Gastroesophageal sphincter (tissue), 4 donors: ENCODE data around the gene TMBIM4. TPM values are rescaled to one million over a fixed set of nuclear protein-coding genes. Genes with fewer than 3 reads are reported as not detected.

Experiments
- ATAC-seq: fragments of 150-250 bp; one replicate; pipeline ENCODE4 v1.9.1; 2016; ENCODE audit warnings: mild to moderate bottlenecking, moderate library complexity
- H3K27ac ChIP-seq, 4 donors: fragments of 200-600 bp; sonication (generic) in 3 of 4; 1 replicate in 3 of 4; 2 replicates in 1 of 4; pipeline ENCODE4 v1.5.1; 2016 to 2019
- H3K27me3 ChIP-seq: fragments of 200-600 bp; sonication (generic); one replicate; pipeline ENCODE4 v1.5.1; 2019
- H3K36me3 ChIP-seq, 2 donors: fragments of 200-600 bp; sonication (generic); one replicate each; pipeline ENCODE4 v1.5.1; 2019; ENCODE audit warnings: control low read depth in 1 of 2
- H3K4me1 ChIP-seq, 3 donors: fragments of 200-600 bp; sonication (generic); 1 replicate in 2 of 3; 2 replicates in 1 of 3; pipeline ENCODE4 v1.5.1; 2016 to 2019; ENCODE audit warnings: control low read depth in 2 of 3
- H3K4me3 ChIP-seq, 2 donors: fragments of 200-600 bp; sonication (generic); one replicate each; pipeline ENCODE4 v1.5.1; 2019; ENCODE audit warnings: mild to moderate bottlenecking in 1 of 2, moderate library complexity in 1 of 2
- H3K9me3 ChIP-seq, 3 donors: fragments of 200-600 bp; sonication (generic); one replicate each; pipeline ENCODE4 v1.5.1; 2017 to 2019; ENCODE audit warnings: control low read depth in 2 of 3
- CTCF ChIP-seq, 4 experiments: fragments of 200-600 bp in 2 of 4; fragments of 450-650 bp in 2 of 4; sonication (generic) in 1 of 4; IDR thresholded peaks; one replicate each; pipeline ENCODE4 v1.5.1; 2017 to 2019; ENCODE audit warnings: antibody characterized with exemption in 4 of 4, mild to moderate bottlenecking in 2 of 4, moderate library complexity in 2 of 4
- EP300 ChIP-seq: sonication (generic); formaldehyde crosslinking; IDR thresholded peaks from one replicate; pipeline ENCODE4 v1.6.1; 2017; ENCODE audit warnings: antibody characterized with exemption, mild to moderate bottlenecking
- POLR2A ChIP-seq, 2 donors: fragments of 450-650 bp; IDR thresholded peaks; one replicate each; pipeline ENCODE4 v1.6.1; 2017; ENCODE audit warnings: antibody characterized with exemption in 2 of 2, mild to moderate bottlenecking in 2 of 2, moderate library complexity in 1 of 2
- POLR2AphosphoS5 ChIP-seq: sonication (generic); formaldehyde crosslinking; IDR thresholded peaks from one replicate; pipeline ENCODE4 v1.6.1; 2017; ENCODE audit warnings: antibody characterized with exemption
- WGBS, 2 donors: methylation state at CpG; one replicate each; pipeline ENCODE4 v1.1.5; 2018; ENCODE audit warnings: low coverage in 1 of 2; 5-methylcytosine and 5-hydroxymethylcytosine counted together
- total RNA-seq, 4 donors: library from RNA; depleted of rRNA; stranded (reverse); fragments of >200 nt; gene quantifications; one replicate each; pipeline ENCODE4 v1.1.0, GENCODE V29; 2016

Gene TMBIM4
- total RNA-seq, 4 donors from 2014 or later = 150 to 162 (median 156) TPM

DNA sequence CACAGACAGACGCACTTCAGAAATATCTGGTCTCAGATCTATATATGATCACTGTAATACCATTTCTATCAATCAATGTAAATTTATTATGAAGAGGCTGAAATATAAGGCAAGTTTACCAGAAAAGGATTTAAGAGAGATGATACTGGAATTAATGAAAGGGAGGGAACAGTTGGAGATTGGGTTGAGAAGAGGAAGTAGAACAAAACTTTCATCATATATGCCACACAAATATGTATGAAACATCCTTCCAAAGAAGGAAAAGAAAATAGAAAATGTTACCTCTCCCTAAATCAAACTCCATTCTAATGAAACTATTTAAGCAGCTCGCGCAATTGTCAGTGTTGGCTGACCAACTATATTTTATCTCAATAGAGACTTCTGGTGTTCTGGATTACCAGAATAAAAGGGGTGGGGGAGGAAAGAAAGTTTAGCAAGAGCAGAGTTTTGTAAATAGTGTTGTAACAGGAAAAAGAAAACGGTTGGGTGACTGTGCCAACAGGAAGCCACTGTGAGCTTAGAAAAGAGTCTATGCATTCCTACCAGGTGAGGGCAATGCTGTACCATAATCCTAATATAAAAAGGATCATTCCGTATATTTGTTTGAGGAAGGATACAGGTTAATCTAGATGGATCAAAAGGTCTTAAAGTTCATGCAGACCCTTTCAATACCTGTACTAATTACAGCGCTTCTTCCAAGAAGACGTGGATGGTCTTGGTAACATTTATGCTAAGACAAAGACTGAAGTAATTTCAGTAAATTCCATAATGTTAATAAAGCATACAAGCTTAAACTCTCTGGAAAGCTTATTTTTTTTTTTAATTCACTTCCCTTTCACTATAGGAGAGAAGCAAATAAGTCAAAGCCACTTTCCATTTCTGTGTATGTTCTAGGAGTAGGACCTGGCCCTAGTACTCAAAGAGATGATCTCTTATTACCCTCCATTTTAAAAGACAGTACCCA is 24.7 kb downstream of the TMBIM4 start:
- H3K27ac ChIP-seq = peak overlapping the region in 3 of 4 donors; percentile 25 to 49 (median 26)
- peaks cover 0 to 20% (median 0%) of the 10 kb centered on the region in 3 donors for H3K9me3 ChIP-seq
- TF ChIP-seq CTCF (IDR thresholded peaks at IDR 0.05) (peak; percentile 12 to 57 (median 52)), POLR2AphosphoS5 (peak; percentile 31), EP300 (no peak), POLR2A (IDR thresholded peaks at IDR 0.05) (no peak)
- H3K4me3 ChIP-seq = no peak overlapping the region
- peak; percentile 89 for ATAC-seq
- peaks cover 0 to 84% of the 10 kb centered on the region in 2 donors for H3K36me3 ChIP-seq
- 49 to 54% methylated on average over 6 to 7 of the region's 7 CpGs for WGBS, 2 donors
- peaks cover 0 to 20% (median 0%) of the 10 kb centered on the region in 3 donors for H3K4me1 ChIP-seq
- H3K27me3 ChIP-seq = no peaks in the 10 kb centered on the region

GRCh38 chr12:66143868-66144267 is 25.9 kb downstream of the TMBIM4 start:
- TF ChIP-seq POLR2AphosphoS5 (no peak), CTCF (IDR thresholded peaks at IDR 0.05) (no peak), EP300 (no peak), POLR2A (IDR thresholded peaks at IDR 0.05) (no peak)
- no peak overlapping the region for H3K27ac ChIP-seq
- H3K4me1 ChIP-seq = peaks cover 0 to 20% (median 0%) of the 10 kb centered on the region in 3 donors
- H3K4me3 ChIP-seq = no peak overlapping the region
- WGBS, 2 donors = 100% methylated on average over 1 of the region's 1 CpG; no CpG with 5 or more reads in 1 of the 2 donors
- peaks cover 0 to 82% of the 10 kb centered on the region in 2 donors for H3K36me3 ChIP-seq
- ATAC-seq = no peak
- H3K9me3 ChIP-seq = peaks cover 0 to 20% (median 0%) of the 10 kb centered on the region in 3 donors
- H3K27me3 ChIP-seq = no peaks in the 10 kb centered on the region

DNA sequence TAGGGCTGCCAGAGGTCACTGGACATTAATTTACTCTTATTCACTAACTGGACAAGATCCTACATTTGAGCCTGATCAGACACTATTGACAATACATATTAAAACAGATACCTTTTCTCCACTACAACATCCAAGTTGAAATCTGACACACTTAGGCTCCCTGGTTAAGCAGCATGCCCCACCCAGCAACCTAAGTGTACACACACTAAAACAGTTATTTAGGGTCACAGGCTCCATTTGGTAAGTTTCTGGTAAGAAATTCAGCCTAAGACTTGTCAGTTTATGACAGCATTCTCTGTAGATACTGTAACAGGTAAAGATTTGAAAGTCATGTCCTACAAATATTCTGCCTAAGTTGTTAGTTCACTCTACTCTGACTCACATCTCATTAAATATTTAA is 27.0 kb downstream of the TMBIM4 start:
- TF ChIP-seq POLR2AphosphoS5 (no peak), POLR2A (IDR thresholded peaks at IDR 0.05) (no peak), EP300 (no peak), CTCF (IDR thresholded peaks at IDR 0.05) (no peak)
- peaks cover 0 to 83% of the 10 kb centered on the region in 2 donors for H3K36me3 ChIP-seq

GRCh38 chr12:66141299-66141698 is 28.5 kb downstream of the TMBIM4 start:
- WGBS, 2 donors = 98 to 100% methylated on average over 2 of the region's 2 CpGs
- TF ChIP-seq POLR2A (IDR thresholded peaks at IDR 0.05) (no peak), CTCF (IDR thresholded peaks at IDR 0.05) (no peak)
- Histone ChIP-seq H3K4me3 (no peak overlapping the region), H3K9me3 (peaks cover 0 to 20% (median 0%) of the 10 kb centered on the region in 3 donors), H3K36me3 (peaks cover 0 to 90% of the 10 kb centered on the region in 2 donors), H3K4me1 (peaks cover 0 to 20% (median 0%) of the 10 kb centered on the region in 3 donors), H3K27ac (no peak overlapping the region), H3K27me3 (no peaks in the 10 kb centered on the region)
- no peak for ATAC-seq

More for the DNA sequence above, 27.0 kb downstream of the TMBIM4 start:
- Histone ChIP-seq H3K27me3 (no peaks in the 10 kb centered on the region), H3K27ac (no peak overlapping the region), H3K4me1 (peaks cover 0 to 20% (median 0%) of the 10 kb centered on the region in 3 donors), H3K9me3 (peaks cover 0 to 20% (median 0%) of the 10 kb centered on the region in 3 donors), H3K4me3 (no peak overlapping the region)
- ATAC-seq = no peak

GRCh38 chr12:66140731-66141130 is 29.1 kb downstream of the TMBIM4 start:
- Histone ChIP-seq H3K36me3 (peaks cover 0 to 88% of the 10 kb centered on the region in 2 donors), H3K4me1 (peaks cover 0 to 16% (median 0%) of the 10 kb centered on the region in 3 donors), H3K9me3 (peaks cover 0 to 20% (median 0%) of the 10 kb centered on the region in 3 donors), H3K4me3 (no peak overlapping the region), H3K27ac (no peak overlapping the region), H3K27me3 (no peaks in the 10 kb centered on the region)
- TF ChIP-seq EP300 = no peak
- no peak for TF ChIP-seq POLR2A (IDR thresholded peaks at IDR 0.05)
- TF ChIP-seq CTCF (IDR thresholded peaks at IDR 0.05) = no peak
- TF ChIP-seq POLR2AphosphoS5 = no peak
- no peak for ATAC-seq
